Esophagus squamous epithelium (tissue), 4 donors: ENCODE data around the gene PPARA.

Experiments
- POLR2A ChIP-seq, 4 donors: fragments of 450-650 bp; IDR thresholded peaks; one replicate each; pipeline ENCODE4 v1.6.1; 2017; ENCODE audit warnings: antibody characterized with exemption in 4 of 4, mild to moderate bottlenecking in 4 of 4, moderate library complexity in 3 of 4
- TF ChIP-seq, protein P1 (sequence below), 6 experiments: fragments of 450-650 bp in 4 of 6; fragments of 200-600 bp in 2 of 6; sonication (generic) in 2 of 6; IDR thresholded peaks; one replicate each; pipeline ENCODE4 v1.5.1; 2016 to 2019; ENCODE audit warnings: antibody characterized with exemption in 6 of 6, mild to moderate bottlenecking in 4 of 6, moderate library complexity in 4 of 6

DNA sequence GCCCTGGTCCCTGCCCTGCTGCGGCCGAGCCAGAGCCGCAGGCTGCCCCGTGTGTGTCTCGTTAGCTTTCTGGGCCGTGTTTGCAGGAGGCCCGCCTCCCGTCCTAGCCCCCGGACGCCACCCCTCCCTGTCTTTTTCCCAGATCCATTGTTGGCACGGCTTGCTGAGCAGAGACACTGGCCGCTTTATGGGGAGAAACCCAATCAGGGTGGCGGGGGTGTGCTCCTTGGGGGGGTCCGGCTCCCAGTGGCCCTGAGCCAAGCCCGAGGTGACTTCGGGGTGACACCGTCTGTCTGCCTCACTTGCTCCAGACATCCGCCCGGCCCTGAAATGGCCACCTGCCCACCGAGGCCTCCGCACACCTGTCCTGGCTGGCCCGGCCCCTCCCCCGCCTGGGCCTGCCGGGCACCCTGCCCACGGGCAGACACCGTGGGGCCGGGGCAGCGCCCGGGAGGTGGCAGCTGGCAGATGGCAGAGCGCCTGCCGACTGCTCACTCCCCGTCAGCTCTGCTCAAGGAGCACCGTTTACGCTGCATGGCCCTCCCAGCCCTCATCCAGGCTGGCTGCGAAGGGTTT lies 43.1 kb upstream of the PPARA start:
- TF ChIP-seq, protein P1, sequence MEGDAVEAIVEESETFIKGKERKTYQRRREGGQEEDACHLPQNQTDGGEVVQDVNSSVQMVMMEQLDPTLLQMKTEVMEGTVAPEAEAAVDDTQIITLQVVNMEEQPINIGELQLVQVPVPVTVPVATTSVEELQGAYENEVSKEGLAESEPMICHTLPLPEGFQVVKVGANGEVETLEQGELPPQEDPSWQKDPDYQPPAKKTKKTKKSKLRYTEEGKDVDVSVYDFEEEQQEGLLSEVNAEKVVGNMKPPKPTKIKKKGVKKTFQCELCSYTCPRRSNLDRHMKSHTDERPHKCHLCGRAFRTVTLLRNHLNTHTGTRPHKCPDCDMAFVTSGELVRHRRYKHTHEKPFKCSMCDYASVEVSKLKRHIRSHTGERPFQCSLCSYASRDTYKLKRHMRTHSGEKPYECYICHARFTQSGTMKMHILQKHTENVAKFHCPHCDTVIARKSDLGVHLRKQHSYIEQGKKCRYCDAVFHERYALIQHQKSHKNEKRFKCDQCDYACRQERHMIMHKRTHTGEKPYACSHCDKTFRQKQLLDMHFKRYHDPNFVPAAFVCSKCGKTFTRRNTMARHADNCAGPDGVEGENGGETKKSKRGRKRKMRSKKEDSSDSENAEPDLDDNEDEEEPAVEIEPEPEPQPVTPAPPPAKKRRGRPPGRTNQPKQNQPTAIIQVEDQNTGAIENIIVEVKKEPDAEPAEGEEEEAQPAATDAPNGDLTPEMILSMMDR (IDR thresholded peaks at IDR 0.05): no peak
- no peak for TF ChIP-seq POLR2A (IDR thresholded peaks at IDR 0.05)
